ENCODE results near the gene SNX32. TPM values are rescaled to one million over a fixed set of nuclear protein-coding genes. Genes with fewer than 3 reads are reported as not detected.

The SNX32 gene
- total and polyA plus RNA-seq, 9 of the 15 experiments (the other 6 are each of a cell fraction or from before 2014, with no cell fraction given): 0.03 TPM; not detected in 7

DNA sequence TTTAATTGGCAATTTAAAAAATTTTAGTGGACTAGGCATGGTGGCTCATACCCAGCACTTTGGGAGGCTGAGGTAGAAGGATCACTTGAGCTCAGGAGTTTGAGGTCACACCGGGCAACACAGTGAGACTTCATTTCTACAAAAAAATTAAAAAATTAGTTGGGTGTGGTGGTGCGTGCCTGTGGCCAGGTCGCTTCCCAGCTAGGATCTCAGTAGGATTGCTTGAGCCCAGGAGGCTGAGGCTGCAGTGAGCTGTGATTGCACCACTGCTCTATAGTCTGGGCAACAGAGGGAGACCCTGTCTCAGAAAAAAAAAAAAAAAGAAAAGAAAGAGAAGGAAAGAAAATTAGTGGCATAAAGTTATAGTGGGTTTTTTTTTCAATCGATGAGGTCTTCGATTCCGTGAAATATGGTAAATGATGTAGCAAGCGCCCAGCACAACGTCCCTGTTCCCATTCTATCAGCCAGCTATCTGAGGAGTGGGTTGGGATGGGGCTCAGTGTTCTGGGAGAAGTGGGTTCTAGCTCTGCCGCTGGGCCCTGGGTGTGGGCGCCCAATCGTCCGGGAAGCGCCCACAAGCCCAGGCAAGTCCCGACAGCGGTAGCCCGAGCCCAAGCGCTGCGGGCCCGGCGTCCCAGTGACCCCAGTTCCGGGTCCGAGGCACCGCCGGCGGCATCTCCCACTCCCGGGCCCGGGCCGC, 65.0 kb downstream of the SNX32 start:
- WGBS (ENCODE audit: insufficient coverage, low coverage, missing lambda C conversion rate): 1% methylated on average over 28 of the region's 28 CpGs
- intact Hi-C loops (cut with micrococcal nuclease) (no loop called here), in situ Hi-C loops (cut with MboI) (no loop called here)
- no TSS peak for BruUV-seq (replicated peaks)
- H3K79me2 ChIP-seq (ENCODE audit: control insufficient read depth, insufficient read depth, low read length): peaks cover 60% of the 10 kb centered on the region
- H3K4me3 ChIP-seq: peak overlapping the region; percentile 89
- peak overlapping the region; percentile 99 for H3K4me2 ChIP-seq (ENCODE audit: insufficient read depth, low read length)
- CTCF ChIA-PET (ENCODE audit: low intra/inter-chr PET ratio): interaction anchor here (0.6 kb wide), 2 partner anchors 11 to 124 kb away, joined by 3 to 5 read pairs; partner anchors contain the start of gene FIBP
- no peaks in the 10 kb centered on the region for H3K9me3 ChIP-seq (replicated peaks; ENCODE audit: control insufficient read depth, insufficient read depth, low read depth, low read length)
- peaks cover 21% of the 10 kb centered on the region for H4K20me1 ChIP-seq (replicated peaks; ENCODE audit: control insufficient read depth, insufficient read depth, low read length)
- H3K9ac ChIP-seq (ENCODE audit: insufficient read depth in 1 of 2, low read depth in 2 of 2, low read length in 2 of 2): peak overlapping the region; percentile 100
- H3K36me3 ChIP-seq (ENCODE audit: control insufficient read depth, insufficient read depth, low read length): peaks cover 52% of the 10 kb centered on the region
- POLR2A ChIA-PET: interaction anchor here (0.5 to 8.0 kb wide), 25 partner anchors 8 to 557 kb away, joined by 3 to 136 read pairs (median 4); partner anchors contain the start of genes C11orf68, CCDC85B, CFL1 and FIBP
- peak overlapping the region; percentile 100 for H3K27ac ChIP-seq (ENCODE audit: extremely low read depth, low read depth, low read length)
- ATAC-seq (no peak), DNase-seq (ENCODE audit: extremely low read depth in 1 of 4, low spot score in 3 of 4) (no peak), FAIRE-seq (no peak)
- H3K27me3 ChIP-seq (ENCODE audit: control insufficient read depth in 2 of 2, insufficient read depth in 2 of 2, low read length in 2 of 2): no peaks in the 10 kb centered on the region
- H3K9me1 ChIP-seq (ENCODE audit: control insufficient read depth, insufficient read depth, low read length): no peaks in the 10 kb centered on the region
- H2AFZ ChIP-seq (ENCODE audit: low read depth, low read length): peak overlapping the region; percentile 58; the same call in 1 of the 2 replicates
- H3K4me1 ChIP-seq (replicated peaks in 1 of 2; ENCODE audit: control insufficient read depth in 2 of 2, insufficient read depth in 2 of 2, low read length in 2 of 2): peaks cover 46 to 74% of the 10 kb centered on the region in 2 experiments
- TF ChIP-seq RB1 (IDR thresholded peaks at IDR 0.05; ENCODE audit: low read depth) (peak; percentile 78; the same call in 1 of the 2 replicates), SRSF7 (optimal IDR thresholded peaks at IDR 0.05; ENCODE audit: low read depth, low read length) (peak; percentile 39), LEF1 (IDR thresholded peaks at IDR 0.05) (no peak), CHD1 (IDR thresholded peaks at IDR 0.05; ENCODE audit: low read length) (peak; percentile 80), ZNF23 (CRISPR knock-in tag; IDR thresholded peaks at IDR 0.05) (no peak), POLR2H (tag; IDR thresholded peaks at IDR 0.05; ENCODE audit: low read depth) (0 out of 2 replicates have a peak, but pooled peaks have one; percentile 8), CSDE1 (IDR thresholded peaks at IDR 0.05) (no peak), TAF7 (tag; IDR thresholded peaks at IDR 0.05) (no peak), POLR2B (IDR thresholded peaks at IDR 0.05; ENCODE audit: low read depth, partially characterized antibody) (peak; percentile 12), HDAC3 (IDR thresholded peaks at IDR 0.05; ENCODE audit: borderline replicate concordance, partially characterized antibody) (no peak), NONO (IDR thresholded peaks at IDR 0.05; ENCODE audit: low read depth in 2 of 2, low read length in 1 of 2) (0 out of 4 replicates have a peak, but pooled peaks of 1 of the 2 experiments have one; percentile 12)
- TF ChIP-seq, protein P1, sequence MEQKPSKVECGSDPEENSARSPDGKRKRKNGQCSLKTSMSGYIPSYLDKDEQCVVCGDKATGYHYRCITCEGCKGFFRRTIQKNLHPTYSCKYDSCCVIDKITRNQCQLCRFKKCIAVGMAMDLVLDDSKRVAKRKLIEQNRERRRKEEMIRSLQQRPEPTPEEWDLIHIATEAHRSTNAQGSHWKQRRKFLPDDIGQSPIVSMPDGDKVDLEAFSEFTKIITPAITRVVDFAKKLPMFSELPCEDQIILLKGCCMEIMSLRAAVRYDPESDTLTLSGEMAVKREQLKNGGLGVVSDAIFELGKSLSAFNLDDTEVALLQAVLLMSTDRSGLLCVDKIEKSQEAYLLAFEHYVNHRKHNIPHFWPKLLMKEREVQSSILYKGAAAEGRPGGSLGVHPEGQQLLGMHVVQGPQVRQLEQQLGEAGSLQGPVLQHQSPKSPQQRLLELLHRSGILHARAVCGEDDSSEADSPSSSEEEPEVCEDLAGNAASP (IDR thresholded peaks at IDR 0.05): no peak
- TF ChIP-seq, protein P2, sequence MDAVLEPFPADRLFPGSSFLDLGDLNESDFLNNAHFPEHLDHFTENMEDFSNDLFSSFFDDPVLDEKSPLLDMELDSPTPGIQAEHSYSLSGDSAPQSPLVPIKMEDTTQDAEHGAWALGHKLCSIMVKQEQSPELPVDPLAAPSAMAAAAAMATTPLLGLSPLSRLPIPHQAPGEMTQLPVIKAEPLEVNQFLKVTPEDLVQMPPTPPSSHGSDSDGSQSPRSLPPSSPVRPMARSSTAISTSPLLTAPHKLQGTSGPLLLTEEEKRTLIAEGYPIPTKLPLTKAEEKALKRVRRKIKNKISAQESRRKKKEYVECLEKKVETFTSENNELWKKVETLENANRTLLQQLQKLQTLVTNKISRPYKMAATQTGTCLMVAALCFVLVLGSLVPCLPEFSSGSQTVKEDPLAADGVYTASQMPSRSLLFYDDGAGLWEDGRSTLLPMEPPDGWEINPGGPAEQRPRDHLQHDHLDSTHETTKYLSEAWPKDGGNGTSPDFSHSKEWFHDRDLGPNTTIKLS (IDR thresholded peaks at IDR 0.05; ENCODE audit: borderline replicate concordance, low read depth): no peak
- TF ChIP-seq, protein P3, sequence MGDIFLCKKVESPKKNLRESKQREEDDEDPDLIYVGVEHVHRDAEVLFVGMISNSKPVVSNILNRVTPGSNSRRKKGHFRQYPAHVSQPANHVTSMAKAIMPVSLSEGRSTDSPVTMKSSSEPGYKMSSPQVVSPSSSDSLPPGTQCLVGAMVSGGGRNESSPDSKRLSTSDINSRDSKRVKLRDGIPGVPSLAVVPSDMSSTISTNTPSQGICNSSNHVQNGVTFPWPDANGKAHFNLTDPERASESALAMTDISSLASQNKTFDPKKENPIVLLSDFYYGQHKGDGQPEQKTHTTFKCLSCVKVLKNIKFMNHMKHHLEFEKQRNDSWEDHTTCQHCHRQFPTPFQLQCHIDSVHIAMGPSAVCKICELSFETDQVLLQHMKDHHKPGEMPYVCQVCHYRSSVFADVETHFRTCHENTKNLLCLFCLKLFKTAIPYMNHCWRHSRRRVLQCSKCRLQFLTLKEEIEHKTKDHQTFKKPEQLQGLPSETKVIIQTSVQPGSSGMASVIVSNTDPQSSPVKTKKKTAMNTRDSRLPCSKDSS (IDR thresholded peaks at IDR 0.05; ENCODE audit: low read depth, partially characterized antibody): no peak
- TF ChIP-seq, protein P4, sequence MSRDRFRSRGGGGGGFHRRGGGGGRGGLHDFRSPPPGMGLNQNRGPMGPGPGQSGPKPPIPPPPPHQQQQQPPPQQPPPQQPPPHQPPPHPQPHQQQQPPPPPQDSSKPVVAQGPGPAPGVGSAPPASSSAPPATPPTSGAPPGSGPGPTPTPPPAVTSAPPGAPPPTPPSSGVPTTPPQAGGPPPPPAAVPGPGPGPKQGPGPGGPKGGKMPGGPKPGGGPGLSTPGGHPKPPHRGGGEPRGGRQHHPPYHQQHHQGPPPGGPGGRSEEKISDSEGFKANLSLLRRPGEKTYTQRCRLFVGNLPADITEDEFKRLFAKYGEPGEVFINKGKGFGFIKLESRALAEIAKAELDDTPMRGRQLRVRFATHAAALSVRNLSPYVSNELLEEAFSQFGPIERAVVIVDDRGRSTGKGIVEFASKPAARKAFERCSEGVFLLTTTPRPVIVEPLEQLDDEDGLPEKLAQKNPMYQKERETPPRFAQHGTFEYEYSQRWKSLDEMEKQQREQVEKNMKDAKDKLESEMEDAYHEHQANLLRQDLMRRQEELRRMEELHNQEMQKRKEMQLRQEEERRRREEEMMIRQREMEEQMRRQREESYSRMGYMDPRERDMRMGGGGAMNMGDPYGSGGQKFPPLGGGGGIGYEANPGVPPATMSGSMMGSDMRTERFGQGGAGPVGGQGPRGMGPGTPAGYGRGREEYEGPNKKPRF (IDR thresholded peaks at IDR 0.05; ENCODE audit: low read depth, low read length): peak; percentile 80; the same call in 1 of the 2 replicates
